ENCODE measurements around the gene CACNA2D3.

The CACNA2D3 gene

DNA sequence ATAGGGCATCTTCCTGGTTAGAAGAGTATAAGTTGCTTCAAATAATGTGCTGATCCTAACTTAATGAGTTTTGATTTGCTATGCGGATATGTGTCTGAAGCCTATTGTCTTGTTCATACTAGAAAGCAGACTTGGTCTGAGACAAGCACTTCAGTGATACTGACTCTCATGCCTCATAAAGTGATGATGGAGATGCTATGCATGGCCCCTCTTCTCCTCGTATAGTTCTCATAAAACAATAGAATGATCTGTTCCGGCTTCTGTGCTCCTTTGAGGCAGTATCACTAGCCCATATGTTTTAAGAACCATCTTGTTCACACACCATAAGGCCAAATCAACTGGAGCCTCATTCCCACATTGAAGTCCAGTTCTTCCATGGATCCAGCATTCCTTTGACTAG, 583.4 kb downstream of the CACNA2D3 start:
- no peak for DNase-seq (ENCODE audit: low spot score)
- TF ChIP-seq, protein P1, sequence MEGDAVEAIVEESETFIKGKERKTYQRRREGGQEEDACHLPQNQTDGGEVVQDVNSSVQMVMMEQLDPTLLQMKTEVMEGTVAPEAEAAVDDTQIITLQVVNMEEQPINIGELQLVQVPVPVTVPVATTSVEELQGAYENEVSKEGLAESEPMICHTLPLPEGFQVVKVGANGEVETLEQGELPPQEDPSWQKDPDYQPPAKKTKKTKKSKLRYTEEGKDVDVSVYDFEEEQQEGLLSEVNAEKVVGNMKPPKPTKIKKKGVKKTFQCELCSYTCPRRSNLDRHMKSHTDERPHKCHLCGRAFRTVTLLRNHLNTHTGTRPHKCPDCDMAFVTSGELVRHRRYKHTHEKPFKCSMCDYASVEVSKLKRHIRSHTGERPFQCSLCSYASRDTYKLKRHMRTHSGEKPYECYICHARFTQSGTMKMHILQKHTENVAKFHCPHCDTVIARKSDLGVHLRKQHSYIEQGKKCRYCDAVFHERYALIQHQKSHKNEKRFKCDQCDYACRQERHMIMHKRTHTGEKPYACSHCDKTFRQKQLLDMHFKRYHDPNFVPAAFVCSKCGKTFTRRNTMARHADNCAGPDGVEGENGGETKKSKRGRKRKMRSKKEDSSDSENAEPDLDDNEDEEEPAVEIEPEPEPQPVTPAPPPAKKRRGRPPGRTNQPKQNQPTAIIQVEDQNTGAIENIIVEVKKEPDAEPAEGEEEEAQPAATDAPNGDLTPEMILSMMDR (IDR thresholded peaks at IDR 0.05; ENCODE audit: extremely low read depth, missing control alignments) = no peak

DNA sequence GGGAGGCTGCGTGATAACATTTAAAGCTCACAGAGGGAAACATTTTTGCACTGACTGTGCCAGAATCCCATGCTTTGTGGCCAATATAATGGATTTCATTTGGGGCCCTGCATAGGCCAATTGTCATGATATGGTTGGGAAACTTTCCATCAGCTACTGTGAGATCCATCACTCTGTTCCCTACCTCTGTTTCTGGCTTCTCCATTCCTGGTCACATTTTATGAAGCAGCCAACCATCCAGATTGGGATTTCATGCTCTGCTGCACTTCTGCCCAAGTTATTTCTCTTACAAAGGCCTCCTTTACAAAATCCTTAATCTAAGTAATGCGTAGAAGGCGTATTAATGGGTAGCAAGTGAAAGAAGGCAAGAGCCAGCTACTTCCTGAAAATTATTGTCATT, 584.4 kb downstream of the CACNA2D3 start:
- TF ChIP-seq, protein P1 (IDR thresholded peaks at IDR 0.05; ENCODE audit: extremely low read depth, missing control alignments) = no peak
- no peak for DNase-seq (ENCODE audit: low spot score)

DNA sequence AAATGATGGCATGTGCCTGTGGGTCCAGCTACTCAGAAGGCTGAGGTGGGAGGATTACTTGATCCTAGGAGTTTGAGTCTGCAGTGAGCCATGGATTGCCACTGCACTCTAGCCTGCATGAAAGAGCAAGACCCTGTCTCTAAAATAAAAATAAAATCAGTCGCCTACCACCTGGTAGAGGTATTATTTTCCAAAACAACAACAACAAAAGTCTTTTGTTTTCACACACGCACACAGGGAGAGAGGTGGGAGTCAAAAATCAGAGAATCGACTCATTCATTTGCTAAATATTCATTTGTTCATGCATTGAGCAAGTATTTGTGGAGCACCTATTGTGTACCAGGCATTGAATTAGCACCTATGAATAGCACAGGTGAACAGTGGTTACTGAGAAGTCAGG, 587.4 kb downstream of the CACNA2D3 start:
- DNase-seq (ENCODE audit: low spot score) = no peak
- TF ChIP-seq, protein P1 (IDR thresholded peaks at IDR 0.05; ENCODE audit: extremely low read depth, missing control alignments) = no peak

DNA sequence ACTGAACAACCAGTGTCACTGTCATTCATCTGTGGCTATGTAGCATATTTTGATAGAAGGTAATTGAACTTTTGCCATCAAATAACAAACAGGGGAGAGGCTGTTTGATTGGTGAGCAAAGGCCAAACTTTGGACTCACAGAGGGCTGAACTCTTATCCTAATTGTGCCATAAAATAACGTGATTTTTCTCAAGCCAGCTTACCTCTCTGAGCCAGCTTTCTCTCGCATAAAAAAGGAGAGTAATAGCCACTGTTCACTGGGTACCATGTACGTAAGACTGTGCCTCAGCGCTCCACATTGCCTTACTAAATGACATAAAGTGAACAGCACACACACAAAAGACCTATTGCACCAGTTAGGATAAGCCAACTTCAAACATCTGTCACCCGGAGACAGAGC, 588.6 kb downstream of the CACNA2D3 start:
- TF ChIP-seq, protein P1 (IDR thresholded peaks at IDR 0.05; ENCODE audit: extremely low read depth, missing control alignments) = no peak
- DNase-seq (ENCODE audit: low spot score) = no peak

DNA sequence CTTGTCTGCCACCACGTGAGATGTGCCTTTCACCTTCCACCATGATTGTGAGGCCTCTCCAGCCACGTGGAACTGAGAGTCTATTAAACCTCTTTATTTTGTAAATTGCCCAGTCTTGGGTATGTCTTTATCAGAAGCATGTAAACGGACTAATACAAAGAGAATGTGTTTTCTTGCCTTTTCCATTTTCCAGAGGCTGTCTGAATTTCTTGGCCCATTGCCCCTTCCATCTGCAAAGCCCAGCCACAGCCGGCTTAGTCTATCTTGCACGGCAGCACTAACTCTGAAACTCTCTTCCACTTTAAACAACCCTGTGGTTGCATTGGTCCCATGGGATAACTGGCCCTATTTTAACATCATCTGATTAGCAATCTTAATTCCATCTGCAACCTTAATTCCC, 590.2 kb downstream of the CACNA2D3 start:
- DNase-seq (ENCODE audit: low spot score) = no peak
- TF ChIP-seq, protein P1 (IDR thresholded peaks at IDR 0.05; ENCODE audit: extremely low read depth, missing control alignments) = no peak

DNA sequence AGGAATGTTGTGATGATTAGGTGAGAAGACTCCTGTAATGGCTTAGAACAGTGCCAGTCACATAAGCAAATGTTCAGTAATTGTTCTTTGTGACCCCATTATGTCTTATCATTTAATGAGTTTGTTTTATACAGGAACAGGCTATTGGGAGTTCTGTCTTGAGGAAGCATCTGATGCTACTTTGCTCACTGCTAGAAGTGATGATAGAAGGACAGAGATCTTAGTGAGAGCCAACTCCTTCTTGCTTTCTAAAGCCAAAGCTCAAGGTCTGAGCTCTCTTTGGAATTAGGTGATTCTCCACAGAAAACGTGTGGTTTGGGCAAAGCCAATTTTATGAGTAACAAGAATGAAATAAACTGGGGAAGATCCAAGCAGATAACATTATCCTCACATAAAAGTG, 590.7 kb downstream of the CACNA2D3 start:
- no peak for DNase-seq (ENCODE audit: low spot score)

DNA sequence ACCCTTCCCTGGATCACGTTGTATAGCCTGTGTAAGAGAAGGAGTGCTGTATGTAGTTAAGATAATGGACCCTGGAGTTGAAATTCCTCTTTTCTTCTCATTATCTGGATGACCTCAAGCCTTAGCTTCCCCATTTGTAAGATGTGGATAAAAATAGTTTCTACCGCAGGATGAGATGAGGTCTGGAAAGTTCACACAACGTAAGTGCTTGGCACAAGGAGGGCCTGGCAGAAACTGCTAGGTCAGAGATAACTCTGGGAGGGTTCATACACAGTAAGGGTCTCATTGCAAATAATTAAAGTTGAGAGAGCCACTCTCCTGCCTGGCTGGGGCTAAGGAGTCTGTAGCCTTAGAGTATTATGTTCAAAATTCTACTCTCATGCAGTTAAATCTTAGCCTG, 591.1 kb downstream of the CACNA2D3 start:
- no peak for DNase-seq (ENCODE audit: low spot score)
- TF ChIP-seq, protein P1 (IDR thresholded peaks at IDR 0.05; ENCODE audit: extremely low read depth, missing control alignments) = no peak

More for the DNA sequence above, 590.7 kb downstream of the CACNA2D3 start:
- TF ChIP-seq, protein P1 (IDR thresholded peaks at IDR 0.05; ENCODE audit: extremely low read depth, missing control alignments) = no peak
